GM18511 (cell line): ENCODE results near the gene SELENOO.
"Not testable (repeated sequence)": the region's sequence is repeated elsewhere in the genome, so short reads cannot be mapped to it uniquely, and the experiment has no call there.

Experiments used
- ATAC-seq: cut with Tn5 transposase; IDR thresholded peaks from one replicate; pipeline ENCODE4 v1.9.1; 2021; ENCODE audit warnings: mild to moderate bottlenecking, moderate library complexity; ENCODE audit not compliant: unreplicated experiment

The SELENOO gene

DNA sequence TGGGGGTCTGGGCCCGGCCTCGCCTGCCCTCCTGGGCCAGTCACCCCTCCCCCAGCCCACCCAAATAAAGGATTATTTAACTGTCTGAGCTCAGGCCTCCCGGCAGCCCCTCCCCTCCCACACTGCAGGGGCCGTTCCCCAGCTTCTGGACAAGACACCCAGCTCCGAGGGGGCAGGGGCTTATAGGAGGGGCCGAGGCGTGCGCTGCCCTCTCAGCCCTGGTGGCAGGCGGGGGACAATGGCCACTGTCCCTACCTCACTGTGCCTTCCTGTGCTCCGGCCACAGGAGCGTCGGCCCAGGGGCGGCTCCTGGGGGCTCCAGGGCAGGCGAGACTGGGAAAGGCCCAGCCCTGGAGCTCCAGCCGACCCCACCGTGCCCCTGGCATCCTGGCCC is 2.2 kb upstream of the SELENOO start:
- no peak for ATAC-seq

DNA sequence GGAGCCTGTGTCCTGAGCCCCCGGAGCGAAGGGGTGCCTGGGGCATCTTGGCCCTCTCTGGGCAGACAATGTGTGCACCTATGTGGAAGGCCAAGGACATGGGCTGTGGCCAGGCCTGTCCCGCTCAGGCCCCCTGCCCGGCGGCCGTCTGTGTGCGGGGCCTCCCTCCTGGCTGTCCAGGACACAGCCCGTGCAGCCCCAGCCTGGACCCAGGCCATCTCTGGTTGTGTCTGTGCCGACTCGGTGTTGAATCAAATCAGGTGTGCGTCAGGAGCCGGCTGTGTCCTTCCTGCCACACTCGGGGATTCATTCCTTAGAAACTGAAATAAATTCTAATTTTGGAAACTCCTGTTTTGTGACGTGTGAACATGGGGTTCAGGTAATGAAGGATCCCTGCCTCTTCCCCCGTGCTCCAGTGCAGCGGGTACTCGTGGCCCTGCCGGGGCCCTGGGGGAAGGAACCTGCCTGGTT is 1.5 kb upstream of the SELENOO start:
- ATAC-seq = no peak

DNA sequence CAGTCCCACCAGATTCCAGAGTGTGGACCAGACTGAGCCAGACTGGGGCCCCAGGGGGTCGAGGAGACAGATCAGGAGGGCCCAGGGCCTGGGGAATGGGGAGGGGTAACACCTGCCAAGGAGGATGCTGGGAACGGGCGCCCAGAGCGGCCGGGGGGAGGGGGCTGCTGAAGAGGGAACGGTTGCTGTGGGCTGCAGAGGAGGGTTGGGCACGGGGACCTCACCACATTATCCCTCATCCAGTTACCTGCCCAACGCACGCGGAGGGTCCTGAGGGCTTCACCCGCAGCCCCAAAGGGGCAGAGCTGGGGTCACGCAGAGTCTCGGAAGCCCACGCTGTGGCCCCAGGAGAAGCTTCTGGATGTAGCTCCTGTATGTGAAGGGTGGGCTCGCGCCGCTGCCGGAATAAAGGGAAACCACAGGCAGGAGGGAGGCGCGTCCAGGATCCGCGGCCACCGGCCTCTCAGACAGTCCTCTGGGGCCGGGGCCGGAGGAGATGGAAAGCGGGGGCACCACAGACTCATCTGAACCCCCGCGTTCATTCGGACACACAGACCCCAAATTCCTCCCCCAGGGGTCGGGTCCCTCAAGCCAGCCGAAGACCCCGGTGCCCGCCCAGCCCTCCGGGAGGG is 866 bp upstream of the SELENOO start:
- no peak for ATAC-seq

DNA sequence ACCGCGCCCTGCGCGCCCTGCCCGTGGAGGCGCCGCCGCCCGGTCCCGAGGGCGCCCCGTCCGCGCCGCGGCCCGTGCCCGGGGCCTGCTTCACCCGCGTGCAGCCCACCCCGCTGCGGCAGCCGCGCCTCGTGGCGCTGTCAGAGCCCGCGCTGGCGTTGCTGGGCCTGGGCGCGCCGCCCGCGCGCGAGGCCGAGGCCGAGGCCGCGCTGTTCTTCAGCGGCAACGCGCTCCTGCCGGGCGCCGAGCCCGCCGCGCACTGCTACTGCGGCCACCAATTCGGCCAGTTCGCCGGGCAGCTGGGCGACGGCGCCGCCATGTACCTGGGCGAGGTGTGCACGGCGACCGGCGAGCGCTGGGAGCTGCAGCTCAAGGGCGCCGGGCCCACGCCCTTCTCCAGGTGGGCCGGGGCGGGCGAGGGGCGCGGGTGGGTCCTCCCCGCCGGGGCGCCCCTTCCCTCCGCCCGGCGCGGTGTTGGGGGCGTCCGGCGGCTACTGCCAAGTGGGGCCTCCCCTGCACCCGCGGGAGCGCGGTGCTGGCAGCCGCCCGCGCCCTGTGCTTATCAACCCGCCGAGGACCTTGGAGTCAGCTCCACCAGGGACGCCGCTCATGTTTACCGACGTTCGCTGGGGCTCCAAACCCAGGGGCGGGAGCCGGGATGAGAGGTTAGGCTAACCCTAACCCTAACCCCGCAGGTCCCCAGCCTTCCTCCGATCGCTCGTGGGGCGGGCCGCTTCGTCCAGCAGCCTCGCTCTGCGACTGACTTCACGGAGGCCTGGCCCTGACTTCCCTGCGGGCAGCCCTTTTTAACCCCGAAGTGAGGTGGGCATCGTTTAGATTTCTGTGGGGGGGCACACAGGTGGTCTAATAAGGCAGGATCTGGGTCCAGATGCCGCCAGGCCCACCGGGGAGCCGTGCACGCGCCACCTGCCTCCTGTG is 649 bp downstream of the SELENOO start:
- ATAC-seq = peak; percentile 30

DNA sequence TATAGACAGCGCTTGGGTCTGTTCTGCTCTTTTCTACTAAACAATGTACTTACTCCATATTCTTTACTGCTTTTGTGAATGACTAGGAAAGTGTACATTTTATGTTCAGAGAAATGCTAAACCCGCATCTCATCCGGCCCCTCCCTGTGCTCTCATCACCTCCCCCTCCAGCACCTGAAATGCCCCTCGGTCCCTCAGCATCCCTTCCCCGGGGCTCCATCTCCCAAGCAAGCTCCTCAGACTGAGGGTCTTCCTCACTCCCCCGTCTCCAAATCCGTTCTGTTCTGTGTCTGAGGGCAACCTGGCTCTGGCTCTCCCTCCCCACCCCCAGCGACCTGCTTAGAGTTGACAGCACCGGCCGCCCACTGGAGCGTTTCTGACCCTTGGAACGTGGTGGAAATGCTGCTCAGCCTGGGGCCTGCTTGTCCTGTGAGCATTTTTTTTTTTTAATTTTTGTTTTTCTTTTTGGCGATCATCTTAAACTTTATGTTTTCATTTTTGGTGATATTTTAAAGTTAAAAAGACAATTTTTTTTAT is 1.4 kb downstream of the SELENOO start:
- ATAC-seq = no peak

DNA sequence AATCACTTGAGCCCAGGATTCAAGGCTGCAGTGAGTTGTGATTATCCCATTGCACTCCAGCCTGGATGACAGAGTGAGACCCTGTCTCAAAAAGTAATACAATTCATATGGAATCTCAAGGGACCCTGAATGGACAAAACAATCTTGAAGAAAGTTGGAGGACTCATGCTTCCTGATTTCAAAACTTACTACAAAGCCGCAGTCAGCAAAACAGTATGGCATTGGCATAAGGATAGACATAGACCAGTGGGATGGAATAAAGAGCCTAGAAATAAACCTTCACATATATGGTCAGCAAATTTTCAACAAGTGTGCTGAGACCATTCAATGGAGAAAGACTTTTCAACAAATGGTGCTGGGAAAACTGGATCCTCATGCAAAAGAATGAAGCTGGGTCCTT is 2.5 kb downstream of the SELENOO start:
- ATAC-seq = no peak

DNA sequence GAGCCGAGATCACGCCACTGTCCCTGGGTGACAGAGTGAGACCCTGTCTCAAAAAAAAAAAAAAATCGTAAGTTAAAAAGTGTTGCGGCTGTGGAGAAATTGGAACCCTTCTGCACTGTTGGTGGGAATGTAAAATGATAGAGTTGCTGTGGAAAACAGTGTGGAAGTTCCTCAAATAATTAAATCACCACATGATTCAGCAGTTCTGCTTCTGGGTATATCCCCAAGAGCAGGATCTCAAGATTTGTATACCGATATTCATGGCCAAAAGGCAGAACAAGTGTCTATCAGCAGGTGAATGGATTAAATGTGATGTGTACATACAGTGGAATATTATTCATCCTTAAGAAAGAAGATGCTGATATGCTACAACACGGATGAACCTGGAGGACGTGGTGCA is 3.8 kb downstream of the SELENOO start:
- no peak for ATAC-seq

DNA sequence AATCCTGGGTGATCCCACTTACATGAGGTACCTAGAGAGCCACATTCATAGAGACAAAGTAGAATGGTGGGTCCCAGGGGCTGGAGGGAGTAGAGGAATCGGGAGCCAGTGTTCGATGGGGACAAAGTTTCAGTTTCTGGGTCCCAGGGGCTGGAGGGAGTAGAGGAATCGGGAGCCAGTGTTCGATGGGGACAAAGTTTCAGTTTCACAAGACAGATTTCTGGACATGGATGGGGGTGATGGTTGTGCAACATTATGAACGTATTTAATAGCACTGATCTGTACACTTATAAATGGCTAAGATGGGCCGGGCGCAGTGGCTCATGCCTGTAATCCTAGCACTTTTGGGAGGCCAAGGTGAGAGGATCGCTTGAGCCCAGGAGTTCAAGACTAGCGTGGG is 4.2 kb downstream of the SELENOO start:
- ATAC-seq = not testable (repeated sequence)

DNA sequence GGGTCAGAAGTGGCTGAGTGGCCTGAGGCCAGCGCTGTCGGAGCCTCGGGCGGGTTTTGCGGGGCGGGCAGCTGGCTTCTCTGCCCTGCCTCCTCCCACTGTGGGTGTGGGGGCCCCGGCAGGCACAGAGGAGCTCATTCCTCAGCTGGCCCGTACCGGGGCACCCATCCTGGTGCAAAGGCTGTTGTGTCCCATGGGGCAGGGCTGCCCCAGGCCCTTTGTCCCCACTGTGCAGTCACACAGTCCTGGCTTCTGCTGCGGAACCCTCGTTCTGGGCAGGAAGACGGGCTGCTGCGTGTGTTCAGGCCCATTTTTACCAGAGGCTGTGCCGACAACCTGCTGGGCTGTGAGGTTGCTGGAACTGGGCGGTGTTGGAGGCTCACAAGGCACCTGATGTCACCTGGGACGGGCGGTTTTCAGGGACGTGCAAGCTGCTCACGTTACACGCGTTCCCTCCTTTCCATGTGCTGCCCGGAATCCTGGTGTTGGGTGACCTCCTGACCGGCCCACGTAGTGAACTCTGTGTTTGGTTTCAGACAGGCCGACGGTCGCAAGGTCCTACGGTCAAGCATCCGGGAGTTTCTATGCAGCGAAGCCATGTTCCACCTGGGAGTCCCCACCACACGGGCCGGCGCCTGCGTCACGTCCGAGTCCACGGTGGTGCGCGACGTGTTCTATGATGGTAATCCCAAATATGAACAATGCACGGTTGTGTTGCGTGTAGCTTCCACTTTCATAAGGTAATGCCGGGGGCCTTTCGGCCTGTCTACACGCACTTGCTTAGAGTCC is 5.2 kb downstream of the SELENOO start:
- no peak for ATAC-seq

DNA sequence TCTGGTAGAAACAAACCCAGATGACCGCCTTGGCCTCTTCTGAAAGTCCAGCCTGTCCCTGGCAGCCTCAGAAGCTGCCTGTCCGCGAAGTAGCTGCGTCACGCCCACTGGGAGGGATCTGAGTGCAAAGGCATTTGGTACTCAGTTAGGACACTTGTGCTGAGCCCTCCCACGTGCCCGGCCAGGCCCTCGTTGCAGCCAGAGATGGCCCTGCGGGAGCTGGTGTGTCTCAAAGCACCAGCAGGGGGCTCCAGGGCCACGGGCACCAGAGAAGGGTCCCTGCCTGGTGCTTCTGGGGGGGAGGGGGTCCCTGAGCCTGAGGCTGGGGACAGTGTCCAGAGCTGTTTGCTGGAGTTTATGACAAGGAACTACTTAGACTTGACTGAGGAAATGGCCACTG is 5.8 kb downstream of the SELENOO start:
- no peak for ATAC-seq

DNA sequence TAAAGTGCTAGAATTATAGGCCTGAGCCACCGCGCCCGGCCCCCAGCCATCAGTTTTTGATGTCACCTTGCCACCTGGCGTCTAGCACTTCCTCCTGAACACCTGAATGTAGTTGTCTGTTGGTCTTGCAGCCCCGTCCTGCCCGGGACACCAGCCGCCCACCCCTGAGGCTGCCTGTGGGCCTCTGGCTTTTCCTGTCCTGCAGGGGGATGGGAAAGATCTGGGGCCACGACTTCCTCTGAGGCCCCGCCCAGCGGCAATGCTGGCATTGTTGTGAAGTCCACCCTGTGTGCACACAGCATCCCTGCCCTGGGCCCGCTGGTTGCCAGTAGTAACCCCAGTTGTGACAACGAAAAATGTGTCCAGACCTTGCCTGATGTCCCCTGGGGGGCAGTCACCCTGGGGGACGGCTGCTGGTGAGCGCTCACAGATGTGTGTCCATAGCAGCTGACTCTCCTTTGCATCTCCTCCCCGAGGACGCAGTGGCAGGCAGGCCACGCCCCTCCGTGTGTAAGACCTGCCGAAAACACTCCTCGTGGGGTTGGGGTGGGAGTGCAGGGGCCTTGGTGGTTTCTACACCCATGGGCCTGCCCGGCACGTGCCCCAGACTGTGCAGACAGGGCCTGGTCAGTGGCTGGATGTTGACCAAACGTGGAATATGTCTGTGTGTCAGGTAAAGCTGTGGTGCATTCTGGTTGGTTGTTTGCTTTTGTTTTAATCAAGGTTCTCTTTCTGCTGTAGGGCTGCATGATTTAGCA is 6.8 kb downstream of the SELENOO start:
- ATAC-seq = no peak

DNA sequence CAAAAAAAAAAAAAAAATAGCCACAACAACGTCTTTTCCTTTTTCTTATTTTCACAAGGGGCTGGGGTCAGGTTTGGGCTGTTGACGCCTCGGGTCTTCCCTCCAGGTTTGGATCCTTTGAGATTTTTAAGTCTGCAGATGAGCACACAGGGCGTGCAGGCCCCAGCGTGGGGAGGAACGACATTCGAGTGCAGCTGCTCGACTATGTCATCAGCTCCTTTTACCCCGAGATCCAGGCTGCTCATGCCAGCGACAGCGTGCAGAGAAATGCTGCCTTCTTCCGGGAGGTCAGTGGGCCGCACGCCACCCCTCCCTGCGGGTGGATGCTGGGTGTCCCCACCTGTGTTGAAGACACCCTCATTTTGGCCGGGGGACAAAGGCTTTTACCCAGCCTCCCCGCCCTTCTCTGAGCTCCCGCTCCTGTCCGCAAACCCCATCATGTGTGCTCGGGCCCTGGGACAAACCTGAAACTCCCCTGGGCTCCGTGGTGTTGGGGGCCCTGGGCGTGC is 7.7 kb downstream of the SELENOO start:
- no peak for ATAC-seq

DNA sequence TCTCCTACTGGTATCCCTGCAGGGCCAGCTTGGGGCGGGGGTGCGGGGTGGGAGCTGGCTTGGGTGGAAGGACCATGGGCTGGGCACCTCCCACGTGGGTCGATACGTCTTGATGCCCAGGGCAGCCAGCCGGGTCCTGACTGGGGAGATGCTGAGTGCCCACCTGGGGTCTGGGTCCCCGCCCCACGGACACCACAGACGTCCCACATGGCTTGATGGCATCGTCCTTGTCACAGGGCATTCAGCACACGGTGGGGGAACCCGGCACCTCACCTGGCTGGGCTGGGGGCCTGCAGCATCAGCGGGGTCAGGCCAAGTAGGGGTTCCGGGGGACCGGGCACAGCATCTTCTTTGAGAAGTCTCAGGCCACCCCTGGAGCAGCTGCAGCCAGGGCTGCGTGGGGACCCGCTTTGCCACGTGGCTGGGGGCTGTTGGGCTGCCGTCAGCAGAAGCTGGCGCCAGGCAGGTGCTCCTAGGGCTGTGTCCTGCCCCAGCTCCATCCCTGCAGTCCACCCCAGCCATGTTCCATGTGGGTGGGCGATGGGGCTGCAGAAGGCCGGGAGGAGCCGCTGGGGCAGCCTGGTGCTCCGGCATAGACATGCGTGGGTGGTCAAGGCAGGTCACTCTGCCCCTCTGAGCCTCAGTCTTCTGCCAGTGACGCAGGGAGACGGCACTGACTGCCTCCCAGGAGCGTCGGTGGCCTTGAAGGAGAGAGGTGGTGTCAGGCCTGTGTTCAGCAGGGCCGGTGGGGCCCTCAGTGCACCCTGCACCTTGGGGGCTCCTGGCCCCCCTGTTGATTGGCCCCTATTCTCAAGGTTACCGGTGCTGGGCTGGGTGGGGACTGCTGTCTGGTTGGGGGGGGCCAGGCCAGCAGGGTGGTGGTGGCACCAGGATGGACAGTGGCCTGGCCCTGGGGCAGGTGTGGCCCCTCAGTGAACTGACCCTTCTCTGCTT is 8.4 kb downstream of the SELENOO start:
- ATAC-seq = no peak

DNA sequence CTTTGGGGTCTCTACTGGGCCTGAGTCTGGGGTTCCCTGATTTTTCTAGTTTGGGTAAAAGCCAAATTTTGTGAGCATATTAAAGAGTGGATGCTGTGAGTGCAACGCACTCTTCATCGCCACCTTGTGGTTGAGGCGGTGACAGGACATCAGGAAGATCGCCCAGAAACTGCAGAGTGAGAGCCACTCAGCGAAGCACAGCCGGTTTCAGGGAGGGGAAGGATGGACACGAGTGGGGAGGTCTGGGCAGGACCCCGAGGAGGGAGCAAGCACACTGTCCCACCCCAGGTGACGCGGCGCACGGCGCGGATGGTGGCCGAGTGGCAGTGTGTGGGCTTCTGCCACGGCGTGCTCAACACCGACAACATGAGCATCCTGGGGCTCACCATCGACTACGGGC is 9.1 kb downstream of the SELENOO start:
- no peak for ATAC-seq

DNA sequence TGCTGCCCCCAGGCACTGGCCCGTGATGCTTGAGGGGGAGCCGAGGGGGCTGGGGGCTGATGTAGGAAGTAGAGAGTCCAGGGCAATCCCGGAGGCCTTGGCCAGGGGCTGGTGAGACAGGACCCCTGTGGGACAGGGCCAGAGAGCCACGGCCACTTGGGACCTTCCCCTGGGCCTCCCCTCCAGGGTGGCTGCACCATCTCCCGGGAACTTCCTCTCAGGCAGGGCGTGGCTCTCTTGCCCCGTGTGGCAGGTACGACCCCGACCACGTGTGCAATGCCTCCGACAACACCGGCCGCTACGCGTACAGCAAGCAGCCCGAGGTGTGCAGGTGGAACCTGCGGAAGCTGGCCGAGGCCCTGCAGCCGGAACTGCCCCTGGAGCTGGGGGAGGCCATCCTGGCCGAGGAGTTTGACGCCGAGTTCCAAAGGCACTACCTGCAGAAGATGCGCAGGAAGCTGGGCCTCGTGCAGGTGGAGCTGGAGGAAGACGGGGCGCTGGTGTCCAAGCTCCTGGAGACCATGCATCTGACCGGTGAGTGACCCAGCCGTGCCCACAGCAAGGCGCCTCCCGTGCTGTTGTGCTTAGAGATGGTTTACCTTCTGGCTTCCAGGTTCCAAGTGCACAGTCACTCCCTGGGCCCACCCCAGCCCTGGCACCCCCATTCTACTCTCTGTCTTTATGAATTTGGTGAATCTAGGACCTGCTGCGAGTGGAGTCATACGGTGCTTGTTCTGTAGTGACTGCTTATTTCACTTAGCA is 9.7 kb downstream of the SELENOO start:
- ATAC-seq = no peak

DNA sequence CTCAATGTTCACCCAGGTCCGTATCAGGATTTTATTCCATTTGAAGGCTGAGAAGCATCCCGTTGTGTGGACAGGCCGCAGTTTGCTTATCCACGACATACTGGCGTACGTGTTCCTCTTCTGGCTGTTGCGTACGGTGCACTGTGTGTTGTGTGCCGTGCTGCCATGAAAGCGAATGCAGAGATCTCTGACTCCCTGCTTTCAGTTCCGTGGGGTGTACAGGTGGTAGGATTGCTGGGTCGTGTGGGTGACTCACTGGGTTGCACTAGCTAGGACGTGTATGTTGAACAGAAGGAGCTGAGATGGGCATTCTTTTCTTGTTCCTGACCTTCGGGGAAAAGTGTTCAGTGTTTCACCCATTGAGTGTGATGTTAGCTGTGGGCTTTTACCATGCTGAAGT is 10.3 kb downstream of the SELENOO start:
- no peak for ATAC-seq

DNA sequence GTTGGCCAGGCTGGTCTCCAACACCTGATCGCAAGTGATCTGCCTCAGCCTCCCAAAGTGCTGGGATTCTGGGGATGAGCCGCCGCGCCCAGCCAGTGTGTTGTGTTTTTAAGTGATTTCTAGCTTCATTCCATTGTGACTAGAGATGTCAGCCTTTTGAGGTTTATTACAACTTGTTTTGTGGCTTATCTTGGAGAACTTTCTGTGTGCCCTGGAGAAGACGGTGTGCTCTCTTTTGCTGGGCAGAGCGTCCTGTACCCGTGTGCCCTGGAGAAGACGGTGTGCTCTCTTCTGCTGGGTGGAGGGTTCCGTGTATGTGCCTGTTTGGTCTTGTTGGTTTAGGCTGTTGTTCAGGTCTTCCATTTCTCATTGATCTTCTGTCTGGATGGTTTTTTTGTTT is 12.5 kb downstream of the SELENOO start:
- ATAC-seq = no peak

DNA sequence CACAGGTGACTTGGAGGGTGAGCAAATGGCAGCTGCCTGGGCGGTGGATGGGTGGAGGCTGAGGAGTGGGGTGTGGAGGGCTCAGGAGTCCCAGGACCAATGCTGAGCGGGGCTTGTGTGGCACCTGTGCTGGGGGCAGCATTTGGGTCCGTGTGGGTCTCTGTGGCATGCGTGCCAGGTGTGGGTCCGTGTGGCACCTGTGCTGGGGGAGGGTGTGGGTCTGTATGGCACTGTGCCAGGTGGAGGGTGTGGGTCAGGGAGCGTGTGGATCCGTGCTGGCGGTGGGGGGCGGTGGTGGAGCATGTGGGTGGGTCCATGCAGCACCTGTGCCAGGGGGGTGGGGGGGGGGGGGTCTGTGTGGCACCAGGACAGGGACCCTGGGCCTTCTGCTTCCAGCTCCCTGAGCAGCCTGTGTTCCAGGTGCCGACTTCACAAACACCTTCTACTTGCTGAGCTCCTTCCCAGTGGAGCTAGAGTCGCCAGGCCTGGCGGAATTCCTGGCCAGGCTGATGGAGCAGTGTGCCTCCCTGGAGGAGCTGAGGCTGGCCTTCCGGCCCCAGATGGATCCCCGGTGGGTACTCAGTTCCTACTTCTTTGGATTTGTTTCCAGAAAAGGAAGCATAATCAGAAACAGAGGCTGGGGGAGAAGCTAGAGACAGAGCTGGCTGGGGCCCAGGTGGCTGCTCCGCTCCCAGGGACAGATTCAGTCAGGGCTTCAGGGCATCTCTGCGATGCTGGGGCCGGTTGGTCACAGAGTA is 14.7 kb downstream of the SELENOO start:
- ATAC-seq = no peak
